CD4-positive, alpha-beta memory T cell (primary cell): ENCODE data around the gene DOK1. TPM values are rescaled to one million over a fixed set of nuclear protein-coding genes. Genes with fewer than 3 reads are reported as not detected.

Experiments used
- CTCF ChIA-PET: fragments of 350-600 bp; sonication (Branson Sonifier 250); formaldehyde crosslinking; loops from one replicate; lab custom pipeline; 2021; ENCODE audit warnings: inconsistent platforms; ENCODE audit not compliant: partially characterized antibody; lab: Charles Lee
- POLR2A ChIA-PET: fragments of 350-600 bp; sonication (Branson Sonifier 250); formaldehyde crosslinking; loops from one replicate; lab custom pipeline; 2021; ENCODE audit not compliant: partially characterized antibody; lab: Charles Lee
- DNase-seq, 5 donors: peaks; one replicate each; pipeline versions ENCODE4 v3.0.0 to v3.0.0-alpha.2; 2020 to 2022; ENCODE audit warnings: mixed read lengths in 1 of 5
- H3K27ac ChIP-seq: one replicate; pipeline ENCODE4 v1.7.0; 2013; ENCODE audit warnings: low read depth, low read length
- H3K27me3 ChIP-seq: 2 replicates; pipeline ENCODE4 v1.7.0; 2013; ENCODE audit warnings: mild to moderate bottlenecking, low read length, moderate library complexity; ENCODE audit not compliant: insufficient read depth
- H3K36me3 ChIP-seq: 2 replicates; pipeline ENCODE4 v1.7.0; 2013; ENCODE audit warnings: mild to moderate bottlenecking, low read length, moderate library complexity; ENCODE audit not compliant: insufficient read depth
- H3K4me1 ChIP-seq: 2 replicates; pipeline ENCODE4 v1.7.0; 2013; ENCODE audit warnings: mild to moderate bottlenecking, low read length, moderate library complexity; ENCODE audit not compliant: insufficient read depth
- H3K4me3 ChIP-seq, 2 donors: one replicate each; pipeline ENCODE4 v1.7.0; 2013; ENCODE audit warnings: low read length in 2 of 2, mild to moderate bottlenecking in 1 of 2
- H3K9me3 ChIP-seq, 2 donors: one replicate each; pipeline ENCODE4 v1.7.0; 2013; ENCODE audit warnings: low read length in 2 of 2, control low read depth in 1 of 2; ENCODE audit not compliant: control insufficient read depth in 1 of 2
- H3K27ac Mint-ChIP-seq, 7 donors: one replicate each; pipeline ENCODE4 v1.8.0; 2020 to 2021; ENCODE audit warnings: mixed read lengths in 7 of 7, mild to moderate bottlenecking in 6 of 7, inconsistent platforms in 3 of 7, moderate library complexity in 3 of 7
- H3K27me3 Mint-ChIP-seq, 2 donors: one replicate each; pipeline ENCODE4 v1.8.0; 2020 to 2021; ENCODE audit warnings: mixed read lengths in 2 of 2
- H3K36me3 Mint-ChIP-seq, 2 donors: one replicate each; pipeline ENCODE4 v1.8.0; 2020 to 2021; ENCODE audit warnings: mixed read lengths in 2 of 2, inconsistent platforms in 1 of 2, mild to moderate bottlenecking in 1 of 2
- H3K4me1 Mint-ChIP-seq, 4 donors: one replicate each; pipeline ENCODE4 v1.8.0; 2020 to 2021; ENCODE audit warnings: mixed read lengths in 4 of 4, mild to moderate bottlenecking in 1 of 4
- H3K4me3 Mint-ChIP-seq, 8 donors: one replicate each; pipeline ENCODE4 v1.8.0; 2020 to 2021; ENCODE audit warnings: mixed read lengths in 8 of 8, mild to moderate bottlenecking in 7 of 8, moderate library complexity in 6 of 8, inconsistent platforms in 3 of 8
- H3K9me3 Mint-ChIP-seq, 8 donors: one replicate each; pipeline ENCODE4 v1.8.0; 2020 to 2021; ENCODE audit warnings: mixed read lengths in 8 of 8, mild to moderate bottlenecking in 5 of 8, inconsistent platforms in 3 of 8, moderate library complexity in 1 of 8
- intact Hi-C: fragments of 100-400 bp; cut with micrococcal nuclease; formaldehyde crosslinking; loops from one replicate; pipeline ENCODE4 v1.15.1; 2023
- polyA plus RNA-seq, 2 donors: library from polyadenylated mRNA; unstranded; fragments of 300-500 nt; fragmentation: Illumina TruSeq; gene quantifications; one replicate each; pipeline ENCODE4 v1.2.3, GENCODE V29; 2021
- total RNA-seq, 2 experiments: library from RNA; stranded (reverse); gene quantifications; one replicate each; pipeline ENCODE4 v1.2.3, GENCODE V29; 2021

DOK1 gene
- total RNA-seq, result 10 to 100 TPM; 34.8 to 35.7 TPM
- 10 to 100 TPM; 14.2 to 26.8 TPM for polyA plus RNA-seq

- Mint-ChIP-seq H3K27me3 (peaks cover 11 to 25% of the 10 kb centered on the region in 2 donors), H3K4me1 (peaks cover 7 to 35% (median 19%) of the 10 kb centered on the region in 4 donors), H3K27ac (peak within 1 kb of the TSS; percentile 73 to 98 (median 93)), H3K36me3 (peaks cover 0 to 20% of the 10 kb centered on the region in 2 donors), H3K4me3 (peak within 1 kb of the TSS; percentile 94 to 98 (median 96)), H3K9me3 (peaks cover 0 to 2% (median 0%) of the 10 kb centered on the region in 8 donors)
- H3K27me3 ChIP-seq, result peaks cover 15% of the 10 kb centered on the region
- H3K27ac ChIP-seq, result peak within 1 kb of the TSS; percentile 64
- ChIA-PET POLR2A (interaction anchor here (0.6 to 2.2 kb wide), 5 partner anchors 13 to 162 kb away, joined by 3 to 5 read pairs (median 4); no protein-coding TSS in a partner anchor), CTCF (no interaction called here)
- peak within 1 kb of the TSS; percentile 84 to 99 for H3K4me3 ChIP-seq
- no peaks in the 10 kb centered on the region for H3K9me3 ChIP-seq
- H3K4me1 ChIP-seq, result peaks cover 22% of the 10 kb centered on the region
- DNase-seq, result peak; percentile 80 to 85 (median 82)
- no peaks in the 10 kb centered on the region for H3K36me3 ChIP-seq
- intact Hi-C loops, result loop anchor here (1.0 to 10.0 kb wide), 3 partner anchors 25 to 159 kb away; partner anchors contain the start of genes AUP1, CCDC142, HTRA2 and TTC31
These were observed at the start of gene DOK1, which contains the start of gene LOXL3 for GRCh38 chr2:74553892-74554819. DOK1 (plus strand) TSS chr2:74554720; CDS start chr2:74554755, 35 bp downstream. LOXL3 (minus strand) TSS chr2:74553942; CDS start chr2:74552634, 1,308 bp downstream.

DNA sequence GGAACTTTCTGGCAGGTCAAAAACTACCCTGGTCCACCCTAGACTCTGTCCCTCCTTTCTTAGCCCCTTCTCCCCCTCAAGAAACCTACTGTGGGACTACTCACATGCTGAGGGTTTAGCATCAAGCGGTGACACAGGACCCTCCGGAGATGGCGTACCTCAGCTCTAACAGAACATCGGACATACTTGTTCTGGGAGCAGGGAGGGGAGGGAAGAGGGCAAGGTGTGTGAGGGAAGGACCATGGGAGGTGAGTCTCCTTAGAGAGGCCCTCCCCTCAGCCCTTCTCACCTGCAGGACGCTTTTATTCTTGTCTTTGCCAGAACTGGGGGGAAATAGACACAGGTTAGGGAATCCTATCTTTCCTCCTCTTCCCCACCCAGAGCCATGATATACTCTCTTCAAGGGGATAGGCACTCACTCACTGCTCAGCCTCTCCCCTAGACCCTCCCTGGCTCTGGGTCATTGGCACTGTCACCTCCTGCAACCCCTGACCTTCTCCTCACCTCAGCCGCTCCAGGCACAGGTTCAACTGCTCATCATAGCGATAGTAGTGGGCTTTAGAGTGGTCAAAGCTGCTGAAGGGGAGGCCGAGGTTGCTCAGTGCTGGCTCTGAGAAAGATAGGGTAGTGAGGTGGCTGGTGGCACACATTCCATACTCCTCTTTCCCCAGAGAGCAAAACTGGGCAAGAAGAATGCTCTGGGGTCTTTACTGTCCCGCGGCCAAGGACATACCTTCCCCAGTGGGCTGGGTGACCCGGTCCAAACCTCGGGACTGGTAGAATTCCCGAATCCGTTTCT, 48.9 kb upstream of the DOK1 start:
- no peak overlapping the region for H3K27ac ChIP-seq
- peaks cover 31% of the 10 kb centered on the region for H3K27me3 ChIP-seq

DNA sequence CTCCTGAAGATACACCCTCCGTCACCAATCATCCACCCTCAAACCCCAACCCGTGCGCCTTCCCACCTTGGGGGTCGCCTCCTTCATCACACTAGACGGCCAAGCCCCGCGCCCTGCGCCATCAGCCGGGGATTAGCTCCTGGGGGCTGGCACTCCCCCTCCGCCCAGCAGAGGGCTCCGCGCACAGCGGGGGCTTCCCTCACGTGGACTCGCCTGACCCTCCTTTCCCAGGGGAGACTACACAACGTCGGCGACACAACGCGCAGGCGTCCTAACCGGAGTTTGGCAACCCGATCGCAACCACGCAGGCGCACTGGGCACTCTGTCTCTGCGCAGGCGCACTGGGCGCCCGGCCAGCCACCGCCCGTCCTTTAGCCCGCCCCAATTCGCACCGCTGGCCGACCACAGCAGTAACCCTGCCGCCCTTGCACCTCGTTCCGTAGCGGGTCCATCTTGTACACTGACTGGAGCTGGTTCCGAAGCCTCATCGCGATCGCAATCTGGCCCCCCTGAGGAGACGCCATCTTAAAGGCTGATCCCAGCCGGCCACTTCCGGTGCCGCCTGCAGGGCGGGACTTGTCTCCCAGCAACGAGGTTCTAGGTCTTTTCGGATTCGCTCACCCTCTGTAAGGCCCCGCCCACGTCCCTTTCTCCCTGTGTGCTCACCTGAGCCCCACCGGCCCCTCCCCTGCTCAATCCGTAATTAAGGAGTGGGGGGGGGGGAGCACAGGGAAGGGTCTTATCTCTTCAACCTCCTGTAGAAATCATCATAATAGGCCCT, 47.2 kb upstream of the DOK1 start, which contains the start of gene PCGF1:
Gene PCGF1, minus strand, starts transcription at position 551 of the 781 bp plus-strand sequence. Its CDS starts 27 bp downstream, at position 524.
- CTCF ChIA-PET, result interaction anchor here (0.5 to 2.1 kb wide), 6 partner anchors 23 to 86 kb away, joined by 3 to 9 read pairs (median 3); partner anchors contain the start of genes CCDC142, HTRA2, MRPL53 and TTC31
- Histone ChIP-seq H3K4me1 (peaks cover 40% of the 10 kb centered on the region), H3K4me3 (peak within 1 kb of the TSS; percentile 83 to 97), H3K36me3 (peaks cover 15% of the 10 kb centered on the region), H3K27ac (peak within 1 kb of the TSS; percentile 98), H3K27me3 (peaks cover 19% of the 10 kb centered on the region), H3K9me3 (no peaks in the 10 kb centered on the region)
- intact Hi-C loops, result loop anchor here (1.0 to 2.0 kb wide), 5 partner anchors 22 to 53 kb away; partner anchors contain the start of genes AUP1, HTRA2, INO80B and TTC31
- POLR2A ChIA-PET, result interaction anchor here (0.9 to 7.0 kb wide), 12 partner anchors 9 to 86 kb away, joined by 3 to 60 read pairs (median 8); partner anchors contain the start of genes AUP1, C2orf81, CCDC142 and DQX1
- peaks cover 16 to 45% of the 10 kb centered on the region in 2 donors for H3K27me3 Mint-ChIP-seq
- peaks cover 30 to 34% of the 10 kb centered on the region in 2 donors for H3K36me3 Mint-ChIP-seq
- H3K9me3 Mint-ChIP-seq, result peaks cover 0 to 4% (median 0%) of the 10 kb centered on the region in 8 donors
- H3K4me1 Mint-ChIP-seq, result peaks cover 18 to 64% (median 46%) of the 10 kb centered on the region in 4 donors
- peak; percentile 98 to 99 (median 98) for DNase-seq
- H3K4me3 Mint-ChIP-seq, result peak within 1 kb of the TSS; percentile 98 to 100 (median 100)
- H3K27ac Mint-ChIP-seq, result peak within 1 kb of the TSS; percentile 97 to 100 (median 100)

More for the DNA sequence above, 48.9 kb upstream of the DOK1 start:
- Mint-ChIP-seq H3K36me3 (peaks cover 30 to 34% of the 10 kb centered on the region in 2 donors), H3K4me3 (peak overlapping the region in 5 of 8 donors; percentile 2 to 78 (median 23)), H3K27me3 (peaks cover 17 to 56% of the 10 kb centered on the region in 2 donors), H3K9me3 (peaks cover 0 to 4% (median 0%) of the 10 kb centered on the region in 8 donors), H3K27ac (peak overlapping the region in 1 of 7 donors; percentile 15), H3K4me1 (peaks cover 19 to 75% (median 50%) of the 10 kb centered on the region in 4 donors)
- Histone ChIP-seq H3K4me3 (no peak overlapping the region), H3K4me1 (peaks cover 41% of the 10 kb centered on the region), H3K36me3 (peaks cover 15% of the 10 kb centered on the region), H3K9me3 (no peaks in the 10 kb centered on the region)
- intact Hi-C loops, result loop anchor here (2.0 kb wide), 1 partner anchor 51 kb away; the partner anchor contains the start of gene INO80B
- ChIA-PET POLR2A (interaction anchor here (1.8 to 7.0 kb wide), 9 partner anchors 10 to 51 kb away, joined by 8 to 60 read pairs (median 19); partner anchors contain the start of genes AUP1, CCDC142, DQX1 and HTRA2), CTCF (no interaction called here)
- DNase-seq, result no peak

GRCh38 chr2:74507926-74508520, 46.5 kb upstream of the DOK1 start:
- Mint-ChIP-seq H3K27me3 (peaks cover 15 to 44% of the 10 kb centered on the region in 2 donors), H3K36me3 (peaks cover 30 to 34% of the 10 kb centered on the region in 2 donors), H3K4me1 (peaks cover 18 to 60% (median 41%) of the 10 kb centered on the region in 4 donors), H3K4me3 (peak overlapping the region; percentile 98 to 100 (median 100)), H3K9me3 (peaks cover 0 to 4% (median 0%) of the 10 kb centered on the region in 8 donors), H3K27ac (peak overlapping the region; percentile 97 to 100 (median 100))
- ChIA-PET CTCF (interaction anchor here (0.5 to 2.1 kb wide), 6 partner anchors 22 to 87 kb away, joined by 3 to 9 read pairs (median 3); partner anchors contain the start of genes CCDC142, HTRA2, MRPL53 and TTC31), POLR2A (interaction anchor here (1.5 to 7.0 kb wide), 8 partner anchors 8 to 87 kb away, joined by 6 to 60 read pairs (median 18); partner anchors contain the start of genes AUP1, C2orf81, CCDC142 and DQX1)
- Histone ChIP-seq H3K27me3 (peaks cover 13% of the 10 kb centered on the region), H3K4me1 (peaks cover 33% of the 10 kb centered on the region), H3K27ac (peak overlapping the region; percentile 98), H3K9me3 (no peaks in the 10 kb centered on the region), H3K36me3 (peaks cover 15% of the 10 kb centered on the region), H3K4me3 (peak overlapping the region; percentile 83 to 97)
- DNase-seq, result no peak
- intact Hi-C loops, result loop anchor here (1.0 to 2.0 kb wide), 5 partner anchors 21 to 53 kb away; partner anchors contain the start of genes AUP1, HTRA2, INO80B and TTC31

- no peak overlapping the region for H3K27ac ChIP-seq
- Mint-ChIP-seq H3K4me3 (no peak overlapping the region), H3K4me1 (peaks cover 17 to 52% (median 32%) of the 10 kb centered on the region in 4 donors), H3K27ac (no peak overlapping the region), H3K9me3 (peaks cover 0 to 4% (median 0%) of the 10 kb centered on the region in 8 donors), H3K36me3 (peaks cover 17 to 22% of the 10 kb centered on the region in 2 donors), H3K27me3 (peaks cover 7 to 32% of the 10 kb centered on the region in 2 donors)
- no peaks in the 10 kb centered on the region for H3K9me3 ChIP-seq
- no peak for DNase-seq
- peaks cover 7% of the 10 kb centered on the region for H3K36me3 ChIP-seq
- POLR2A ChIA-PET, result interaction anchor here (0.8 to 5.2 kb wide), 3 partner anchors 12 to 53 kb away, joined by 3 to 57 read pairs (median 37); partner anchors contain the start of genes AUP1, HTRA2, INO80B and WBP1
- H3K4me3 ChIP-seq, result no peak overlapping the region
- peaks cover 45% of the 10 kb centered on the region for H3K4me1 ChIP-seq
- intact Hi-C loops, result no loop called here
- CTCF ChIA-PET, result interaction anchor here (1.0 to 1.7 kb wide), 3 partner anchors 14 to 27 kb away, joined by 3 to 4 read pairs (median 4); partner anchors contain the start of genes CCDC142 and TTC31
- H3K27me3 ChIP-seq, result peaks cover 10% of the 10 kb centered on the region
These were observed 44.2 kb upstream of the DOK1 start for GRCh38 chr2:74510272-74510671.
